Measurements from ENCODE around the gene ATP13A4. TPM values are rescaled to one million over a fixed set of nuclear protein-coding genes. Genes with fewer than 3 reads are reported as not detected.

ATP13A4 gene
- total and polyA plus RNA-seq, 3 experiments from 2014 or later = 1.3 to 2.6 TPM; not detected in 1

- no peak overlapping the region for H3K4me3 ChIP-seq (ENCODE audit: low read length)
- Mint-ChIP-seq H3K27ac (peak overlapping the region in 1 of 8 donors; percentile 31), H3K4me3 (peak overlapping the region in 2 of 7 donors; percentile 23 to 54), H3K27me3 (peaks cover 0 to 2% of the 10 kb centered on the region in 2 donors), H3K4me1 (peaks cover 37 to 41% (median 37%) of the 10 kb centered on the region in 3 donors), H3K9me3 (no peaks in the 10 kb centered on the region), H3K36me3 (peaks cover 0 to 13% (median 2%) of the 10 kb centered on the region in 3 donors)
- no peak for DNase-seq
- H3K4me1 ChIP-seq (ENCODE audit: insufficient read depth, low read length) = peaks cover 22% of the 10 kb centered on the region
- no peaks in the 10 kb centered on the region for H3K36me3 ChIP-seq (ENCODE audit: insufficient read depth, low read length)
- no peak overlapping the region for H3K27ac ChIP-seq (ENCODE audit: low read depth, low read length)
- H3K9me3 ChIP-seq (ENCODE audit: low read length) = no peaks in the 10 kb centered on the region
- CTCF ChIA-PET = no interaction called here
- POLR2A ChIA-PET = no interaction called here
- no peaks in the 10 kb centered on the region for H3K27me3 ChIP-seq (ENCODE audit: insufficient read depth, low read length, poor library complexity, severe bottlenecking)
These were observed 35.6 kb upstream of the ATP13A4 start for GRCh38 chr3:193590088-193590856.

DNA sequence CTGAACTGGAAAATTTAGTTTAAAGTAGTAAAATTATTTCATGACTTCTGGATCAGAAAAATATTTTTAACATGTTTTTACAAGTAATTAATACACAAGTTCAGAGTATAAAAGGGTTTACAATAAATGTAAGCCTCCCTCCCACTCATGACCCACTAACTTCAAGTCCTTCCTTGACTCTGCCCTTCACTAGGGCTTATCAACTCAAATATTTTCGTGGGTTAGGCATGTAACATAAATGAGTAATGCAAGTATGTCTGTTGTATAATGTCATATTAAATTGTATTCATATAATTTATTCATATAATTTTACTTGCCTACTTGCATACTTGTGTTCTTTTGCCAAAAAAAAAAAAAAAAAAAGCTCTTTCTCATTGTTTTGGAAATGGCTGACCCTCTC, 34.9 kb upstream of the ATP13A4 start:
- ChIA-PET POLR2A (no interaction called here), CTCF (no interaction called here)
- H3K4me3 ChIP-seq (ENCODE audit: low read length) = no peak overlapping the region
- Mint-ChIP-seq H3K36me3 (peaks cover 0 to 13% (median 2%) of the 10 kb centered on the region in 3 donors), H3K4me1 (peaks cover 31 to 35% (median 32%) of the 10 kb centered on the region in 3 donors), H3K4me3 (peak overlapping the region in 1 of 7 donors; percentile 54), H3K27me3 (peaks cover 0 to 2% of the 10 kb centered on the region in 2 donors), H3K27ac (no peak overlapping the region), H3K9me3 (no peaks in the 10 kb centered on the region)
- H3K27ac ChIP-seq (ENCODE audit: low read depth, low read length) = no peak overlapping the region
- H3K9me3 ChIP-seq (ENCODE audit: low read length) = no peaks in the 10 kb centered on the region
- no peaks in the 10 kb centered on the region for H3K27me3 ChIP-seq (ENCODE audit: insufficient read depth, low read length, poor library complexity, severe bottlenecking)
- H3K36me3 ChIP-seq (ENCODE audit: insufficient read depth, low read length) = no peaks in the 10 kb centered on the region
- no peak for DNase-seq
- peaks cover 18% of the 10 kb centered on the region for H3K4me1 ChIP-seq (ENCODE audit: insufficient read depth, low read length)

- no peak for DNase-seq
- no peaks in the 10 kb centered on the region for H3K36me3 ChIP-seq (ENCODE audit: insufficient read depth, low read length)
- no peaks in the 10 kb centered on the region for H3K9me3 Mint-ChIP-seq
- H3K4me3 ChIP-seq (ENCODE audit: low read length) = no peak overlapping the region
- CTCF ChIA-PET = no interaction called here
- peaks cover 26 to 30% (median 27%) of the 10 kb centered on the region in 3 donors for H3K4me1 Mint-ChIP-seq
- POLR2A ChIA-PET = no interaction called here
- peaks cover 0 to 2% of the 10 kb centered on the region in 2 donors for H3K27me3 Mint-ChIP-seq
- peaks cover 0 to 13% (median 2%) of the 10 kb centered on the region in 3 donors for H3K36me3 Mint-ChIP-seq
- no peaks in the 10 kb centered on the region for H3K9me3 ChIP-seq (ENCODE audit: low read length)
- H3K27ac Mint-ChIP-seq = peak overlapping the region in 1 of 8 donors; percentile 8
- no peak overlapping the region for H3K27ac ChIP-seq (ENCODE audit: low read depth, low read length)
- no peak overlapping the region for H3K4me3 Mint-ChIP-seq
- H3K4me1 ChIP-seq (ENCODE audit: insufficient read depth, low read length) = peaks cover 13% of the 10 kb centered on the region
- H3K27me3 ChIP-seq (ENCODE audit: insufficient read depth, low read length, poor library complexity, severe bottlenecking) = no peaks in the 10 kb centered on the region
These were observed 34.4 kb upstream of the ATP13A4 start for GRCh38 chr3:193589129-193589528.

GRCh38 chr3:193586526-193586925, 31.8 kb upstream of the ATP13A4 start:
- Mint-ChIP-seq H3K36me3 (peaks cover 0 to 2% (median 2%) of the 10 kb centered on the region in 3 donors), H3K9me3 (no peaks in the 10 kb centered on the region), H3K4me3 (no peak overlapping the region), H3K27ac (no peak overlapping the region), H3K4me1 (peaks cover 3 to 8% (median 6%) of the 10 kb centered on the region in 3 donors), H3K27me3 (no peaks in the 10 kb centered on the region)
- no peak for DNase-seq
- Histone ChIP-seq H3K4me1 (ENCODE audit: insufficient read depth, low read length) (no peaks in the 10 kb centered on the region), H3K27me3 (ENCODE audit: insufficient read depth, low read length, poor library complexity, severe bottlenecking) (no peaks in the 10 kb centered on the region), H3K27ac (ENCODE audit: low read depth, low read length) (no peak overlapping the region), H3K36me3 (ENCODE audit: insufficient read depth, low read length) (no peaks in the 10 kb centered on the region), H3K9me3 (ENCODE audit: low read length) (no peaks in the 10 kb centered on the region), H3K4me3 (ENCODE audit: low read length) (no peak overlapping the region)
- CTCF ChIA-PET = no interaction called here
- POLR2A ChIA-PET = no interaction called here

- Mint-ChIP-seq H3K27ac (no peak overlapping the region), H3K4me3 (no peak overlapping the region), H3K4me1 (peaks cover 0 to 4% (median 3%) of the 10 kb centered on the region in 3 donors), H3K36me3 (peaks cover 0 to 3% (median 2%) of the 10 kb centered on the region in 3 donors), H3K9me3 (no peaks in the 10 kb centered on the region), H3K27me3 (no peaks in the 10 kb centered on the region)
- H3K4me3 ChIP-seq (ENCODE audit: low read length) = no peak overlapping the region
- DNase-seq = no peak
- no peak overlapping the region for H3K27ac ChIP-seq (ENCODE audit: low read depth, low read length)
- ChIA-PET CTCF (no interaction called here), POLR2A (no interaction called here)
- no peaks in the 10 kb centered on the region for H3K9me3 ChIP-seq (ENCODE audit: low read length)
- no peaks in the 10 kb centered on the region for H3K4me1 ChIP-seq (ENCODE audit: insufficient read depth, low read length)
- H3K36me3 ChIP-seq (ENCODE audit: insufficient read depth, low read length) = no peaks in the 10 kb centered on the region
- no peaks in the 10 kb centered on the region for H3K27me3 ChIP-seq (ENCODE audit: insufficient read depth, low read length, poor library complexity, severe bottlenecking)
These were observed 30.8 kb upstream of the ATP13A4 start for GRCh38 chr3:193585530-193585929.

DNA sequence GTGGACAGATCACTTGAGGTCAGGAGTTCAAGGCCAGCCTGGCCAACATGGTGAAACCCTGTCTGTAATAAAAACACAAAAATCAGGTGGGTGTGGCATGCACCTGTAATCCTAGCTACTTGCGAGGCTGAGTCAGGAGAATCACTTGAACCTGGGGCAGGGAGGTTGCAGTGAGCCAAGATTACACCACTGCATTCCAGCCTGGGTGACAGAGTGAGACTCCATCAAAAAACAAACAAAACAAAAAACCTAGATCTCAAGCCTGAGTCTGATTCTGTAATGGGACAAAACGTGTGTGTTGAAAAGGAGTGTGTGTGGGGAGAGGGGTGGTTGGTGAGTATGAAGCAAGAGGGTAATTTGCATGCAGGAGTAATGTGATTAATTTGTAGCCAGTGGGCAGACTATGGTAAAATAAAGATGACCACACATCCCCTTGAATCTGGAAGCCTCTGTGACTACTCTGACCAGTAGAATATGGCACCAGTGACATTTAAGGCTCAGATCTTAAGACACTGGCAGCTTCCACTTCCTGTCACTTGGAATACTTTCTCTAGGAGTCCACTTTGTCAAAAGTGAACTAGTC, 19.9 kb upstream of the ATP13A4 start:
- Histone ChIP-seq H3K27me3 (ENCODE audit: insufficient read depth, low read length, poor library complexity, severe bottlenecking) (no peaks in the 10 kb centered on the region), H3K4me3 (ENCODE audit: low read length) (no peak overlapping the region), H3K9me3 (ENCODE audit: low read length) (no peaks in the 10 kb centered on the region), H3K27ac (ENCODE audit: low read depth, low read length) (no peak overlapping the region), H3K36me3 (ENCODE audit: insufficient read depth, low read length) (no peaks in the 10 kb centered on the region), H3K4me1 (ENCODE audit: insufficient read depth, low read length) (no peaks in the 10 kb centered on the region)
- no peaks in the 10 kb centered on the region for H3K4me1 Mint-ChIP-seq
- CTCF ChIA-PET = no interaction called here
- DNase-seq = no peak
- peak overlapping the region in 1 of 8 donors; percentile 27 for H3K27ac Mint-ChIP-seq
- no peaks in the 10 kb centered on the region for H3K27me3 Mint-ChIP-seq
- H3K4me3 Mint-ChIP-seq = no peak overlapping the region
- POLR2A ChIA-PET = no interaction called here
- no peaks in the 10 kb centered on the region for H3K9me3 Mint-ChIP-seq
- peaks cover 0 to 1% (median under 1%) of the 10 kb centered on the region in 3 donors for H3K36me3 Mint-ChIP-seq

GRCh38 chr3:193573403-193574191, 18.9 kb upstream of the ATP13A4 start:
- Histone ChIP-seq H3K4me3 (ENCODE audit: low read length) (no peak overlapping the region), H3K4me1 (ENCODE audit: insufficient read depth, low read length) (no peaks in the 10 kb centered on the region), H3K36me3 (ENCODE audit: insufficient read depth, low read length) (no peaks in the 10 kb centered on the region), H3K27ac (ENCODE audit: low read depth, low read length) (no peak overlapping the region), H3K27me3 (ENCODE audit: insufficient read depth, low read length, poor library complexity, severe bottlenecking) (no peaks in the 10 kb centered on the region), H3K9me3 (ENCODE audit: low read length) (no peaks in the 10 kb centered on the region)
- ChIA-PET CTCF (interaction anchor here (1.3 kb wide), 1 partner anchor 111 kb away, joined by 4 read pairs; no protein-coding TSS in a partner anchor), POLR2A (no interaction called here)
- H3K4me1 Mint-ChIP-seq = no peaks in the 10 kb centered on the region
- H3K36me3 Mint-ChIP-seq = no peaks in the 10 kb centered on the region
- no peaks in the 10 kb centered on the region for H3K27me3 Mint-ChIP-seq
- DNase-seq = no peak
- no peaks in the 10 kb centered on the region for H3K9me3 Mint-ChIP-seq
- no peak overlapping the region for H3K4me3 Mint-ChIP-seq
- H3K27ac Mint-ChIP-seq = no peak overlapping the region

DNA sequence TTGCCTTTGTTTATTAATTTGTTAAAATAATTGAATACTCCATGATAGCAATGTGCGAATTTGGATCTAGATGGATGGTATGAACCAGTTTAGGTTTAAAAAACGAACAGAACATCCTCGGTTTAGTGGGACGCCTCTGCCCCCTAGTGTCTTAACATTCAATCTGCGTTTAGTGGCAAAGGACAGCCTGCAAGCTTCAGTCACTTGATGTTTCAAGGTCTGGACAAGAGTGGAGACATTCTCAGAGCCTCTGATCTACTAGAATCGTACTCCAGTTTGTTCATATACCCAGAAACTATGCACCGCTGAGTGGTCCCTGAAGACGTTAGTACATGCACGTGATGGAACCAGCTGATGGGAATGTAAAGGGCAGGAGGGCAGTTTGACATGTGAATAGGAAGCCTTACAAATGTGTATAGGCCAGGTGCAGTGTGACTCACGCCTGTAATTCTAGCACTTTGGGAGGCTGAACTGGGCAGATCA, 17.8 kb upstream of the ATP13A4 start:
- ChIA-PET POLR2A (no interaction called here), CTCF (interaction anchor here (0.8 to 1.3 kb wide), 3 partner anchors 9 to 110 kb away, joined by 4 to 5 read pairs (median 4); no protein-coding TSS in a partner anchor)
- no peaks in the 10 kb centered on the region for H3K9me3 Mint-ChIP-seq
- H3K9me3 ChIP-seq (ENCODE audit: low read length) = no peaks in the 10 kb centered on the region
- no peaks in the 10 kb centered on the region for H3K36me3 ChIP-seq (ENCODE audit: insufficient read depth, low read length)
- no peak overlapping the region for H3K4me3 ChIP-seq (ENCODE audit: low read length)
- no peaks in the 10 kb centered on the region for H3K27me3 ChIP-seq (ENCODE audit: insufficient read depth, low read length, poor library complexity, severe bottlenecking)
- no peak overlapping the region for H3K27ac ChIP-seq (ENCODE audit: low read depth, low read length)
- H3K27me3 Mint-ChIP-seq = no peaks in the 10 kb centered on the region
- no peak overlapping the region for H3K4me3 Mint-ChIP-seq
- H3K36me3 Mint-ChIP-seq = no peaks in the 10 kb centered on the region
- no peaks in the 10 kb centered on the region for H3K4me1 ChIP-seq (ENCODE audit: insufficient read depth, low read length)
- H3K27ac Mint-ChIP-seq = no peak overlapping the region
- H3K4me1 Mint-ChIP-seq = no peaks in the 10 kb centered on the region
- peak in 4 of 5 donors; percentile 3 to 53 (median 17) for DNase-seq

All from CD8-positive, alpha-beta memory T cell (primary cell).